Thoracic aorta (tissue), 2 donors: Measurements from ENCODE around the gene ROS1. TPM values are rescaled to one million over a fixed set of nuclear protein-coding genes. Genes with fewer than 3 reads are reported as not detected.

Experiments
- ATAC-seq: fragments of 150-250 bp; one replicate; pipeline ENCODE4 v1.8.0; 2017; ENCODE audit warnings: low read depth; ENCODE audit not compliant: insufficient number of reproducible peaks, low FRiP score
- DNase-seq: peaks from one replicate; pipeline ENCODE4 v3.0.0-alpha.2; 2020; ENCODE audit warnings: low spot score
- H3K27ac ChIP-seq, 2 donors: fragments of 200-600 bp; sonication (generic); 1 replicate in 1 of 2; 2 replicates in 1 of 2; pipeline ENCODE4 v1.5.1; 2016; ENCODE audit warnings: mild to moderate bottlenecking in 2 of 2, moderate library complexity in 2 of 2
- H3K27me3 ChIP-seq: fragments of 200-600 bp; sonication (generic); replicated peaks from 2 replicates; pipeline ENCODE4 v1.6.0; 2016; ENCODE audit warnings: mild to moderate bottlenecking; ENCODE audit not compliant: insufficient read depth
- H3K36me3 ChIP-seq: fragments of 200-600 bp; sonication (generic); one replicate; pipeline ENCODE4 v1.5.1; 2016
- H3K4me1 ChIP-seq, 2 donors: fragments of 200-600 bp; sonication (generic); 1 replicate in 1 of 2; 2 replicates in 1 of 2; pipeline versions ENCODE4 v1.5.1 to v1.6.0; 2016; ENCODE audit warnings: low read depth in 2 of 2, mild to moderate bottlenecking in 1 of 2; ENCODE audit not compliant: control insufficient read depth in 1 of 2
- H3K4me3 ChIP-seq: fragments of 200-600 bp; sonication (generic); 2 replicates; pipeline ENCODE4 v1.5.1; 2016; ENCODE audit warnings: mild to moderate bottlenecking
- H3K9me3 ChIP-seq: fragments of 200-600 bp; sonication (generic); 2 replicates; pipeline ENCODE4 v1.5.1; 2016
- total RNA-seq, 2 donors: library from RNA; depleted of rRNA; stranded (reverse); fragments of >200 nt; gene quantifications; one replicate each; pipeline versions ENCODE4 v1.1.0 to v1.2.3, GENCODE V29; 2016
- TF ChIP-seq, protein P1 (sequence below): fragments of 200-600 bp; sonication (generic); IDR thresholded peaks from one replicate; pipeline ENCODE4 v1.5.1; 2019; ENCODE audit warnings: antibody characterized with exemption

Gene ROS1
- total RNA-seq, 2 donors from 2014 or later, result not detected

DNA sequence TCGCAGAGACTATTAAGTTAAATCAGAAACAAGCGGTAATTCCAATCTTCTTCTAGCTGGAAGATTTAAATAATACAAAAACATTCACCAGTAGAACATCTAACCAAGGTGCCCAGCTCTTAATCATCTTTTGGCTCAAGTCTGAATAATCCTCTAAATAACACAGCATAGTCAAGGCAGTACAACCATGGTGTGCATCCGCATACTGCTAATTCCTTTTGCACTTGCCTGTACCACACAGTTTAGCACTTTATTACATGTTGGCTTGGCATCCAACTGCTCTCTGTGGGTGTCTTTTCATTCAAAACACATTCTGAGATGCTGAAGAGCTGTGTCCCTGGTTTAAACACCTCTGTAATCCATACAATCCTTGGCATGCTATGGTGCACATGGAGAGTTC, 118.1 kb downstream of the ROS1 start:
- H3K27ac ChIP-seq, result no peak overlapping the region
- no peak for ATAC-seq
- H3K4me1 ChIP-seq, result no peaks in the 10 kb centered on the region
- H3K9me3 ChIP-seq, result no peaks in the 10 kb centered on the region
- H3K27me3 ChIP-seq, result no peaks in the 10 kb centered on the region
- H3K4me3 ChIP-seq, result no peak overlapping the region
- no peak for DNase-seq
- no peaks in the 10 kb centered on the region for H3K36me3 ChIP-seq
- TF ChIP-seq, protein P1, sequence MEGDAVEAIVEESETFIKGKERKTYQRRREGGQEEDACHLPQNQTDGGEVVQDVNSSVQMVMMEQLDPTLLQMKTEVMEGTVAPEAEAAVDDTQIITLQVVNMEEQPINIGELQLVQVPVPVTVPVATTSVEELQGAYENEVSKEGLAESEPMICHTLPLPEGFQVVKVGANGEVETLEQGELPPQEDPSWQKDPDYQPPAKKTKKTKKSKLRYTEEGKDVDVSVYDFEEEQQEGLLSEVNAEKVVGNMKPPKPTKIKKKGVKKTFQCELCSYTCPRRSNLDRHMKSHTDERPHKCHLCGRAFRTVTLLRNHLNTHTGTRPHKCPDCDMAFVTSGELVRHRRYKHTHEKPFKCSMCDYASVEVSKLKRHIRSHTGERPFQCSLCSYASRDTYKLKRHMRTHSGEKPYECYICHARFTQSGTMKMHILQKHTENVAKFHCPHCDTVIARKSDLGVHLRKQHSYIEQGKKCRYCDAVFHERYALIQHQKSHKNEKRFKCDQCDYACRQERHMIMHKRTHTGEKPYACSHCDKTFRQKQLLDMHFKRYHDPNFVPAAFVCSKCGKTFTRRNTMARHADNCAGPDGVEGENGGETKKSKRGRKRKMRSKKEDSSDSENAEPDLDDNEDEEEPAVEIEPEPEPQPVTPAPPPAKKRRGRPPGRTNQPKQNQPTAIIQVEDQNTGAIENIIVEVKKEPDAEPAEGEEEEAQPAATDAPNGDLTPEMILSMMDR, result no peak

DNA sequence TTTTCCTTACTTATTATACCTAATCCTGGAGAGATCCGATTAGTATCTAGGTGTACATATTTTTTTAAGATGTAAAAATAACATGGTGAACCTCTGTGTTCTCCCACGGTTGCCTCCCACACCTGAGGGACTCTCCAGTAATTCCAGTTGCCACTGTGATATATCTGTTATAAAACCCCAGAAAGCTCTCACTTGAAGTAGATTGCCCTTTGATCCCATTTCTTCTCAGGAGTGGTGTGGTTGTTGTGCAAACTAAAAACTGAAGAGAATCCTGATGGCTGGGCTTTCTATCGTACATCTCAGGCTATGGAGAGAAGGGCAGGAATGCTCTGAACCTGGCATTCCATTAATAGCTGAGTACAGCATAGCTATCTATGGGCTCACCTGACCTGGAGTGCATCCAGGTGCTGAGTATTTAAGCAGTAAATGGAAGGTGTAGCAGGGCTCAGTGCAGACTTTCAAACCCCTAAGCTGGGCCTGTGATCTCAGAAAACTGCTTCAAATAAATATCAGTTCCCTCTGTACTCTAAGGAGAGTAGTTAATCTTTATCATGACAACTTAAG, 119.4 kb downstream of the ROS1 start:
- H3K4me3 ChIP-seq, result no peak overlapping the region
- DNase-seq, result no peak
- TF ChIP-seq, protein P1, result no peak
- H3K4me1 ChIP-seq, result no peaks in the 10 kb centered on the region
- H3K27me3 ChIP-seq, result no peaks in the 10 kb centered on the region
- H3K9me3 ChIP-seq, result no peaks in the 10 kb centered on the region
- ATAC-seq, result no peak
- no peaks in the 10 kb centered on the region for H3K36me3 ChIP-seq
- no peak overlapping the region for H3K27ac ChIP-seq

DNA sequence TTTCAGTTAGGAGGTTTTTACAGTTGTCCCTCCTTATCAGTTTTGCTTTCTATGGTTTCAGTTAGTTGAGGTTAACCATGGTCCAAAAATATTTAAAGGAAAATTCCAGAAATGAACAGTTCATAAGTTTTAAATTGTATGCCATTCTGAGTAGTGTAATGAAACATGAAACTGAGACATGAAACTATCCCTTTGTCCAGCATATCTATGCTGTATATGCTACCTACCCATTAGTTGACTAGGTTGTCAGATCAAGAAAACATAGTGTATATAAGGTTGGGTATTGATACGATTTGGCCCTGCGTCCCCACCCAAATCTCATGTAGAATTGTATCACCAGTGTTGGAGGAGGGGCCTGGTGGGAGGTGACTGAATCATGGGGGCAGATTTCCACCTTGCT, 121.3 kb downstream of the ROS1 start:
- Histone ChIP-seq H3K4me1 (no peaks in the 10 kb centered on the region), H3K4me3 (no peak overlapping the region), H3K9me3 (no peaks in the 10 kb centered on the region), H3K27me3 (no peaks in the 10 kb centered on the region), H3K27ac (no peak overlapping the region), H3K36me3 (no peaks in the 10 kb centered on the region)
- ATAC-seq, result no peak
- DNase-seq, result no peak
- TF ChIP-seq, protein P1, result no peak

DNA sequence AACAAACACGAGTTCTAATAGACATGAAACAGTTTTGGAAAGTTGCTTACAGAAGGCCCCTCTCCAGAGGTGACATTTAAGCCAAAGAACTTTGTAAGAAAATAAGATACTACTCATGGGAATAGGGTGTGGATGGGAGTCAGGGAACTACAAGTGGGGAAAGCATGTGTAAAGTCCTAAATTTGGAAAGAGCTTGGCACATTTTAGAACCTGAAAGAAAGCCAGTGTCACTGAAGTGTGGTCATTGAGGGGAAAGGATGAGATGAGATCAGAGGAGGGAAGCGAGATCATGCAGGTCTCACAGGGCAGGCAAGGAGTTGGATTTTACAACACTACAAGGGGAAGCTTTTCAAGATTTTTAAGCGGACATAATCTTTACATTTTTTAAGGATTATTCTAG, 122.4 kb downstream of the ROS1 start:
- Histone ChIP-seq H3K9me3 (no peaks in the 10 kb centered on the region), H3K36me3 (no peaks in the 10 kb centered on the region), H3K27me3 (no peaks in the 10 kb centered on the region), H3K27ac (no peak overlapping the region), H3K4me3 (no peak overlapping the region), H3K4me1 (no peaks in the 10 kb centered on the region)
- DNase-seq (no peak), ATAC-seq (no peak)
- TF ChIP-seq, protein P1, result no peak

DNA sequence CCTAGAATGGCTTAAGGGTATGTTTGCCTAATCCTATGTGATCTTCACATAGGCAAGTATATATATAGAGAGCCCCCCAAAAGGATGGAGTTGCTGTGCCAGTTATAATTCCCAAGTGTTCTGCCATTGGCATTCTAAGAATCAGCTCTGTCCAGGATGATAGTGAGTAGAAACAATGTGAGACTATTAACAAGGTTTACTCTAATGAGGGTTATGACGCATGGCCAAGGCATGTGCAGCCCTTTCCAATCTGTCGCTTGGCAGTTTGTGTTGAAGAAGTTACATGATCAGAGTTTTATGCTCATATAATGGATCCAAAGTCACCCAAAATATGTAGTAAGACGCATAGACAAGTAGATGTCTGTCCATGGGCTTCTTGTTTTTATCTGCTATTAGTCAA, 126.8 kb downstream of the ROS1 start:
- Histone ChIP-seq H3K27ac (no peak overlapping the region), H3K4me1 (no peaks in the 10 kb centered on the region), H3K27me3 (no peaks in the 10 kb centered on the region), H3K4me3 (no peak overlapping the region), H3K9me3 (no peaks in the 10 kb centered on the region), H3K36me3 (no peaks in the 10 kb centered on the region)
- no peak for ATAC-seq
- TF ChIP-seq, protein P1, result no peak
- no peak for DNase-seq
